Activated CD4-positive, alpha-beta T cell treated with anti-CD3 and anti-CD28 coated beads, Interleukin-2, amount 50 U/mL, for 24 hours (primary cell): Measurements from ENCODE around the gene COL6A3.
A peak's percentile ranks its signal among the peaks of the same experiment; 100 is the strongest.

ENCODE experiments used
- DNase-seq, 2 donors: peaks; one replicate each; pipeline ENCODE4 v3.0.0-alpha.2; 2020; ENCODE audit warnings: low read depth in 1 of 2, low spot score in 1 of 2

COL6A3 gene

DNA sequence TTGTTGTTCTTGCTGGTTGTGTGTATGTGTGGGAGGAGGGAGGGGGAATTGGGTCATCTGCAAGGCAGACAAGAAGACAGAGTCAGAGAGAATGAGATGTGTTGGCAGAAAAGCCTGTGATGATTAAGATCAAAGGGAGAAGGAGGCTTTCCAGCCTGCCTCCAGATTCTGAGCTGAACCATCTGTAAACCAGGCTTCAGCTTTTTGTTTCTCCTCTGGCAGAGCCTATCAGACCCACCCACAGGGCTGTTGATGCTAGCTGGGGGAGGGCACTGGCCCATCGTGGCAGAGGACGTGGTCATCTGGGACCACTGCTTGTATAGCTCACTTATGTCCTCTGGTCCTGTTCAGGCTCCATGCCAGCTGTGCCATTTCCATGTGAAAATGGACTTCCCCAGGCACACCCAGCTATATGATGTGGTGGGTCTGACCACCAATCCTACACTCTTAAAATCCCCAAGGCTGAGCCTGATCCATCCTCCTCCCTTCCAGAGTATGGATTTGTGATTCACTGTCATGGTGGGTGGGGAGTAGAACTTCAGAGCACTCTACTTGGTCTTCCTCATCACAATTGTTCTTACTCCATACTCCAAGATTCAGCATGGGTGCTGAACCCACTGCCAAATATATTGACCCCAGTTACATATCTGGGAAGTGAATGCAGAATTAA is 27.8 kb upstream of the COL6A3 start:
- peak in 1 of 2 donors; percentile 55 for DNase-seq

DNA sequence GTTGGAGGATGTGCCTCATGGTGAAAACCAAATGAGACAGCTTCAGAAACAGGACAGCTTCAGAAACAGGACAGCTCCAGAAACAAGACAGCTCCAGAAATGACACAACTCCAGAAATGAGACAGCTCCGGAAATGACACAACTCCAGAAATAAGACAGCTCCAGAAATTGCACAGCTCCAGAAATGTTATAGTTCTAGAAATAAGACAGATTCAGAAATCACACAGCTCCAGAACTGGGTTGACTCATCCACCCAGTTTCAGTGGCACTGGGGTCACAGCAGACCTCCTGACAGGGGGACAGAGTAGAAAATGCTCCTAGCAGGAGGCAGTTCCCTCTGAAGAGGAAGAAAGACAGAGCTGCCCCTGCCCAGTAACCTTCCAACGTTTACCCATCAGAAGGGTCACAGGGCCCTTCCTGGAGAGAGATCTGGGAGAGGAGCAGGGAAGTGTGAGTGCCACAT is 26.9 kb upstream of the COL6A3 start:
- peak in 1 of 2 donors; percentile 60 for DNase-seq

DNA sequence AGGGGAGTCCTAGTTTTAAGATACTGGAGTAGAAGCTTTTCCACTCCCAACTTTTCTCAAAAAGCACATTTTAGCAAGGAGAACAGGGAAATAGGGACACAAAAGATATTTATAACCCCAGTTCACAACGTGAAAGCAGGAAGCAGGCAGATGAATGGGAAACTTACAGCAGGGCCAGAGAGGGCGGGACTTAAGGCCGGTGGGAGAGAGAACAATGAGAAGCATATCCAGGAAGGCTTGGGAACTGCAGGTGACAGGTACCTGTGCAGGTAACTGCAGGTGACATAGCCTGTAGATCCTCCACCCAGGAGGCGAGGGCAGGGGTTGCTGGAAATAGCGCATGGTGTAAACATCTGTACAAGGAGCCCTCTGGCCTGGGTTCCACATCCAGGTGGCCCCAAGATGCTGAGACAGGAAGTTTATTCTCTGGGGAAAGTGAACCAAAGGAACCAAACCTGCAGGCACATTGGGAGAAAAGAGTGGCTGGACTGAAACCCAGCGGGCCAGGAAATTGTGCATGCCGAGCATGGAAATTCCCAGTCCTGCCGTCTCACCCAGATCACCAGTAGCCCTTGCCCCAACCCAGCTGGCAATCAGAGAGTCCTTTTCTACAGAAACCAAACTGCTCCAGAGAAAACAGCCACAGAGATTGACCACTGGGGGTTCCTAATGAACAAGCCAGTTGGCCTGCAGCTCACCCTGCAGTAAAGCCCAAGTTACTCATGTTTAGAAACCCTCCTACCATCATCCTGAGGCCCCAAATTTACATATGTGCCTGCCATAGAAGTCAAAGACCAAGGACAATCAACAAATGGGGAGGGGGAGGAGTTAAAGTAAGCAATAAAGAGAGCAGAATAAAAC is 24.3 kb upstream of the COL6A3 start:
- DNase-seq: no peak

DNA sequence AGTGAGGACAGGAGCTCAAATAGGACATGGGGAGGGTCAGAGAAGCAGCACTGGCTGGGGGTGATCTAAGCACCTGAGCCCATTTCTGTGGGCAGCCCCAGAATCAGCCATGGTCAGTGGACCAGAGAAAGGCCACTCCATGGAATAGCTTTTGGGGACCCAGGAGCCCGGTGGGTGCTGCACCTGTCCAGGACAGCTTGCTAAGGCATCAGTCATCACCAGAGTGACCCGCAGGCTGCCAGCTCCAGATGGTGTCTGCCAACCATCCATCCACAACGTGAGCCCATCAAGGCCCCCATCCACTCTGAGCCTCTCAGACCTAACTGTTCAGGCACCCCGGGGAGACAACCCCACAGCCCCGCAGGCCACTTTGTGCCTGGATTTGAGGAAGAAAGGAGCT is 23.6 kb upstream of the COL6A3 start:
- DNase-seq: no peak

DNA sequence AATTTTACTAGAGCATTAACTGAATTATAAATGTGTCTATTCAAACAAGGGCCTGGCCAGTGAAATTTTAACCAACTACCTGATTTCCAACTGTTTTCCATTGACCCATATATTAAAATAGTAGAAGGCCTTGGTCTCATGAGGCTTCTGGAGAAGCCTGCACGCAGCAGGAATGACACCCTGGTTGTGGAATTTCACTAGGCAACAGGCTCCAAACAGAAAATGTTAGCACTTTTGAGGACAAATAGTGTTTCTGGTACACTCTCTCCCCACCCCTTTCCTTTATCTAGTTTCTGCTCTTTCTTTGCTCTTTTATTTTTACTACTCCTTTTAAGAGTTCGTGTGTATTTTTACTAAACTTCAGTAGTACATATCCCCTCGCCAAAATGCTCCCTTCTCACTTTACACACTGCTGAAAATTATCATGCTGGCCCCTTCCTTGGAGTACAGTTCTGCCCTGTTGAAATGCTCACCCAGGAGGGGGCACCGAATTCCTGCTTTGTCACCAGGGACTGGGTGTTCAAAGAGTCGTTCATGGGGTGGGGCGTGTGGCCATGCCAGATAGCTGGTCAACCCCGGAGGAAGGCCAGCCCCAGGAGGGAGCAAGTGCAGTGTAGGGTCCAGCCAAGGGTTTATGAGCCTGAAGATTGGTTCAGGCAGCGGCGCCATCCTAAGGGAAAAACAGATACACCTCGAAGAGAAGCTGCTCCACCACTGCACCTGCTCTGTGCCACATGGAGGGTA is 22.1 kb upstream of the COL6A3 start:
- DNase-seq: no peak

DNA sequence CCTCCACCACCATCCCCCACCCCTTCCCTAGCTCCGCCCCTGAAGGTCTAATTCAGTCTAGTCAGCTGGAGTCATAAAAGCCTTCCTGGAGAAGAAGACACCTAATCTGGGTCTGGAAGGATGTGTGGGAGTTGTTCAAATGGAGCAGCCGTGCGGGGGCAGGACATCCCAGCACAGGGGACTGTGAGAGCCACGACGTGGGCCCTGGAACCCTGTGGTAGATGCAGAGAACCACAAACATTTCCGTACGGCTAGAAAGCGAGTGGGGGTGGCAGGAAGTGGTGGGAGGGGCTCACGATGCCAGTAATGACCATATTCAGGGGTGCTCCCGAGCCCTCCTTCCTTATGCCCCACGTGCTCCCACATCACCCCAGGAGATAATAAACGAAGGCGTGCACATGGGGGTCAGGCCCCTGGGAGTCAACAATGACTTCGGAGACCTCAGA is 20.9 kb upstream of the COL6A3 start:
- DNase-seq: peak in 1 of 2 donors; percentile 67

DNA sequence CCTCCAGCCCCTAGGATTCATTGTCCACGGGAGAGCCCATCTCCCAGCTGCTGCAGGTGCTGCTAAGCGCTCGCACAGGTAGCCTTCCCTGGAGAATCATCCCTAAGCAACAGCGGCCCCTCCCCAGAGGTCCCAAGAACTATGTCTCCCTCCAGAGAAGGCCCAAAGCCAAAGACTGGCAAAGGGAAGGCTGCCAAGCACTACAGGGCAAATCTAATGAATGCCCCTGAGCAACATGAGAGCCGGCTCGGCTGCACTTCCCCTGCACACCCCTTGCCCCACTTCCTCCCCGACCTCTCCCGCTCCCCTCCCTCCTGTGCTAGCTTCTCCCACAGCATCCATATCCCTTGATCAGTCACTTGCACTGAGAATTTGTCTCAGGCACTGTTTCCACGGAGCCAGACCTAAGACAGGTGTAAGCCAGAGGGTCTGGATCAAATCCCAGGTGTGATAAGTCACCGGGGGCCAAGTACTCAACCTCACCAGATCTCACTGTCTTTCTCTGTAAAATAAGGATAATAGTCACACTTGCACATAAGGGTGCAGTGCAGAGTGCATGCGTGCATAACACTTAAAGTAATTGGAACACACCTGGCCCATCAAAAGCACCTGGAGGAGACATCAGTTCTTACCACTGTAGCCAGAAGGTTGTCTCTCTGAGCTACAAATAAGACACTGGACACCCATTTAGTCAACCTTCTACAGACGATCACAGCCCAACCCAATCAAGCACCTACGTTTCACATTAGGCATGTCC is 20.1 kb upstream of the COL6A3 start:
- no peak for DNase-seq

DNA sequence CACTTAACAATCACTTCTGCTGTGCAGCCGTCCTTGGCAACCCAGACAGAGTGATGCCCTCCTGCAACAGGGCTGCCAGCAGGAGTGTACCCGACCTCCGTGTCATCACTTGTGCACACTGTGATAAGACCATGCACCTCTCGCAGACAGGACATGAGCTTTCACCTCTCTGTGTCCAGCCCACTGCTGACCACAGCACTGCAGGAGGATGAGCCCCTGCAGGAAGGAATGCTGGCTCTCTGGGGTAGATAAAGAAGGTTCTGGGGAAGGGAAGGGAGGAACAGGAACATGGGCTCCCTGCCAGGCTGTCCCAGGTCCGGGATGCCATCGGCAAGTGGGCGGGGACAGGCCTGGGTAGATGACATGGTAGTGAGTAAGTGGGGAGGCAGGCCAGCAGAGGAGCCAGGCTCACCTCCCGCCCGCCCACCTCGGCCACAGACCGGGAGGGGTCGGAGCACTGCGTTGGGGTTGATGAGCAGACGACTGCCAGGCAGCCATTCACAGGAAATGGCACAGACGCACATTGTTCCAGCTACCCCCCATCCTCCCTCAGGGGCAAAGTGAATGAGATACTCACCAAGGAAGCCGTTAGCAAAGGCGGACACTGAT is 18.6 kb upstream of the COL6A3 start:
- DNase-seq: peak; percentile 57 to 74

DNA sequence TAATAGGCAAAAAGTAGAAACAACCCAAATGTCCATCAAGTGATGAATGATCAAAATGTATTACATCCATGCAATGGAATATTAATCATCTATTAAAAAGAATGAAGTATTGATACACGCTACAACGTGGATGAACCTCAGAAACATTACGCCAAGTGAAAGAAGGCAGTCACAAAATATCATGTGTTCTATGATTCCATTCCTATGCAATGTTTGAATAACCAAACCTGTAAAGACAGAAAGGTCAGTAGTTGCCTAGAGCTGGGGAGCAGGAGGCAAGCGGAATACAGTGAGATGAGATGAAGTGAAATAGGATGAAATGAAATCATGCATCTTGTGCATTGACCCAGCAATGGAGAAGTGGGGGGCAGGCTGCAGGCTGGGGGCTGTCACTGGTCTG is 17.9 kb upstream of the COL6A3 start:
- DNase-seq: no peak

DNA sequence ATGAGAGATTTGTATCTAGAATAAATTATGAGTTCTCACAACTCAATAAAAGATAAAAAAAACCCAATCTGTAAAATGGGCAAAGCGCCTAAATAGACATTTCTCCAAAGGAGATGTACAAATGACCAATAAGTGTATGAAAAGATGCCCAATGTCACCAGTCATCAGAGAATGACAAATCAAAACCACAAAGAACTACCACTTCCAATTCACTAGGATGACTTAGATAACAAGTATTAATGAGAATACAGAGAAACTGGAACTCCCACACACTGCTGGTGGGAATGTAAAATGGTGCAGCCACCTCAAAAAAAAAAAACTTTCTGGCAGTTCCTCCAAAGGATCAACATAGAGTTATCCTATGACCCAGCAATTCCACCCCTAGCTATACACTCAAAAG is 17.4 kb upstream of the COL6A3 start:
- no peak for DNase-seq

DNA sequence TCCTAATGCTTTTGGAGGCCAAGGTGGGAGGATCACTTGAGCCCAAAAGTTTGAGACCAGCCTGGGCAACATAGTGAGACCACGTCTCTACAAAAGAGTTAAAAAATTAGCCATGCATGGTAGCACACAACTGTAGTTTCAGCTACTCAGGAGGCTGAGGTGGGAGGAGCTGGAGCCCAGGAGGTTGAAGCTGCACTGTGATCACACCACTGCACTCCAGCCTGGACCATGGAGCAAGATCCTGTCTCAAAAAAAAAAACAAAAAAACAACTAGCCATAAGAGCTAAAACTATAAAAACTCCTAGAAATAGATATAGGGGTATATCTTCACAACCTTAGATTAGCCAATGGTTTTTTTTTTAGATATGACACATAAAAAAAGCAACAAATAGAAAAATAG is 16.9 kb upstream of the COL6A3 start:
- no peak for DNase-seq

DNA sequence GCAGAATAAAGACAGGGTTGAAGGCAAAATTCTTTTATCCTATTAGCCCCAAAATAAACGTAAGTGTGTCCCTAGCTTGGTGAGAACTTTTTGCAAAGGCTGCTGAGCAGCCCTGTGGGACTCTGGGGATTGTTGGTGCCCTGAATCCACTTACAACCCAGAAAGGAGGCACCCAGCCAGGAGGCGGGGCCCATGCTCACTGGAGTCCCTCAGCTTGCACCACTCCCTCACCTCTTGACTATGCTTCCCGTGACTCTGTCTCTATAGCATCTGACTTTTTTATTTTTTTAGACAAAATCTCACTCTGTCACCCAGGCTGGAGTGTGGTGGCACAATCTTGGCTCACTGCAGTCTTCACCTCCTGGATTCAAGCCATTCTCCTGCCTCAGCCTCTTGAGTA is 15.8 kb upstream of the COL6A3 start:
- no peak for DNase-seq

DNA sequence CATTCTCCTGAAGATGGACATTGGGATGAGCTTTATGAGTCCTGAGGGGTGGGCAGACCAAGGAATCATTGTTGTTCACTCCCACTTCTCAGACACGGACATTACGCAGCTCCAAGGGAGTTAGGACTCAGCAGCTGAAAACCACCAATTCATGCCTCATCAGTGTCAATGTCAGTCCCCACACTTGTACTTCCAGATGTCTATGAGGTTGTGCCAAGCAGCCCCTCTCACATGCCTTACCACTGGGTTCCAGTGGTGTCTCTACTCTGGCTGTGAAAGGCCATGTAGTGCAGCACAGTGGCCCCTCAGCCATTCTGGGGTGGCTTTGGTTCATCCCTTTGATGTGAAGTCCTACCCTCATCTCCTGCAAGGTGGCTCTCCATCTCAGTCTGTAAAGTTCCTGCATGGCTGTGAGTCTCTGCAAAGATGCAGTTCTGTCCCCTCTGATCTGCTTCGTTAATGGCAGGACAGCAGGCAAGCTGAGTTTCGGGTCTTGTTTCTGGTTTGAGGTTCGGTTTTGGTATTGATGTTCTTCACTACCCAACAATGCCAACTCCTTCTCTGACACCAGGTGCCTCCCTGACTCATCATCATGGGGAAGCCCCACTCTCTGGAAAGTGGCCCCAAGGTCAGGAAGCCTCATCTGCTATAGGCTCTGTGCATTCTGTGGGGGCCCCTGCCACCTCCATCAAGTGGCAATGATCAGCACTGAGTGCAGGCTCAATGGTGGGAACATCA is 14.0 kb upstream of the COL6A3 start:
- DNase-seq: peak in 1 of 2 donors; percentile 89

DNA sequence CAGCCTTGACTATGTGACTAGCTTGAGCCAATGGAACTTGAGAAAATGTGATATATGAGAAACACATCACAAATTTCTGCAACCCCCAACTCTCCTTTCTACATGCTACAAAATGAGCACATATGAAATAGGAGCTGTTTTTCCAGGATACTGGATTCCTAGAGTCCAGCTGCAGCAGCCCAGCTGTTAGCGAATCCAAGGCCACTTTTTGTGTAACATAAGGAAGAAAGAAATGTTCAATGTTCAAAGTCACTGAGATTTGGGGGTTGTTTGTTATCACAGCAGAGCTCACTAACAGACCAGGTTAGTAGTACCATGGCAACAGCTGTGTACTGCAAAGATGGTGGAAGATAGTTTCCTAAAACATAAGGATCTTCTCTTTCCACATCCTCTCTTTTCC is 12.6 kb upstream of the COL6A3 start:
- DNase-seq: no peak

DNA sequence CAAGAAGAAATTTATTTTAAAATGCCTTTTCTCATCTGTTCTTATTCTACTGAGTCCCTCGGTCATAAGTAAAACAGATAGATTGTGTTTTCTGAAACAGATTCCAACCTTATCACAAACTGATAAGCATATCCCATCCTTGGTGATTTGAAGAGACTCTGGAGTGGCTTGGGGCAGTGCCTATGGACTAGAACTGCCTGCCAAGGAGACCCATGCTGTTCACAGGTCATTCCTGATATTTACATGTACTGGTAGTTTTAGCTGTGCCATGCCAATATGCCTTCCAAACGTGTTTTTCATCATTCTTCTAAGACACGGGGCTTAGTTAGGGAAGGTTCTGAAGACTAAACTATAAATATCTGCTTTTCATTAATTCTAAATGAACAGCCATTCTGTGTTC is 11.4 kb upstream of the COL6A3 start:
- DNase-seq: no peak

DNA sequence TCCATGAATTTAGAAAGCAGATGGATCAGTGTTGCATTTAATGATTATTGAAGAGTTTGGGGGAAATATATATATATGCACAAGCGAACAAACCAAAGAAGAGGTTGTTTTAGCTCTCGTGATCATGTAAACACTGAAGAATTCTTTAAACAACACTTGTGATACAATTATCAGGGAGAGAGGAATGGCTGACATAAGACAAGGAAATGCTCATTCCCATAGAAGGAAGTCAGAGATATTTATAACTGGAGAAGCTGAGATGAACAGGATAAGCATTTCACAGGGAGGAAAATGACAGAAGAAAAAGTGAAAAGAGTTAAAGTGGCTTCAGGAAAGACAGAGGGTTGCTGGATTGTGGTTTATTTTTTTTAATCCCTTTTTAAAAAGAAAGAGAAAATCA is 10.6 kb upstream of the COL6A3 start:
- DNase-seq: no peak

DNA sequence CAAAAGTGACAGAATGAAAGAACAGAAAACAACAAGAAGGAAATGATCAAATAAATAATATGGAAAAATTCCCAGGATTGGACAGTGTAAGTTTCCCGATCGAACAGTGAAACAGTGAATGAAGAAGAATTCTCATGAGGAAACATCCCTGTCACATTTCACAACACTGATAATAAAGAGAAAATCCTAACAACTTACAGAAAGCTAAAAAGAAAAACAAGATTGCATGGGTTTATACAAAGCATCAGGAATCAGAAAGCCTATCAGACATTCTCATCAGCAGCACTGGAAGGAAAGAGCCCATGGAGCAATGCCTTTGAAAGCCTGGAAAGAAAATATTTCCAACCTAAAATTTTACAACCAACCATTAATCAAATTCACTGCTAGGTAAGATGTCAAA is 9.9 kb upstream of the COL6A3 start:
- no peak for DNase-seq

DNA sequence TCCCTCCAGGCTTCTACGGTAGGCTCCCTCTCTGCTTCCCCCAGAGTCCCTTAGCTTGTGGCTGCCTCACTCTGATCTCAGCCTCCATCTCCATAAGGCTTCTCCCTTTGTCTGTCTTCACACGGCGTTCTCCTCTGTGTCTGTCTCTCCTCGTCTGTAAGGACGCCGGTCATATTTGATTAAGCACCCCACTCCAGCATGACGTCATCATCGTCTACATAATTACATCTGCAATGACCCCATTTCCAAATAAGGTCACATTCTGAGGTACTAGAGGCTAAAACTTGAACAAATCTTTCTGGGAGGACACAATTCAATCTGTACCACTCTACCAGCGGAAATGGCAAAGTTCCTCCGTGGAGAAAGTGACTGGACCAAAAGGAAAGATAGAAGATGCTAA is 8.3 kb upstream of the COL6A3 start:
- no peak for DNase-seq

DNA sequence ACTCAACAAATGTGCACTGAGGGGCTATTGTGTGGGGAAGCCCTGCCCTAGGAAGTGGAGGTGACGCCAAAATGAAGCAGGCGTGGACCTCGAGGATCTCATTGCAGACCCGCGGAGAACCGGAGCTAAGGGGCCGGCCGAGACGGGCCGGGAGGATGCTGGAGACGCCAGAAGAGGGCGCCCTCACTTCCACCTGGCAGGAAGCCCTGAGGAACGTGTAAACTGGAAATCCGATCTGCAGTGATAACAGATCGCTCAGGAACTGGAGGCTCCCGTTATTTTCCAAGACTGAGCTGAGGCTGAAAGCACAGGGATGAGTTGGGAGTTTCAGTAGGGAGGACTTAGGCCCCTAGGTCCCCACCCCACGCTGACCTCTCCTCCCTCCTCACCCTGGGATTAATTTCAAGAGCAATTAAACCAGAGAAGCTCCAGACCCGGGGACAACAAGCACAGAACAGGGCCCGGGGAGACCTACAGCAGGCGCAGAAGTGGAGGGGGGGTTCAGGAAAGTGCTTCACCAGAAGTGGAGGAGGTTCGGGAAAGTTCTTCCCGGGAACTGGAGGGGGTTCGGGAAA is 7.7 kb upstream of the COL6A3 start:
- DNase-seq: peak; percentile 66

DNA sequence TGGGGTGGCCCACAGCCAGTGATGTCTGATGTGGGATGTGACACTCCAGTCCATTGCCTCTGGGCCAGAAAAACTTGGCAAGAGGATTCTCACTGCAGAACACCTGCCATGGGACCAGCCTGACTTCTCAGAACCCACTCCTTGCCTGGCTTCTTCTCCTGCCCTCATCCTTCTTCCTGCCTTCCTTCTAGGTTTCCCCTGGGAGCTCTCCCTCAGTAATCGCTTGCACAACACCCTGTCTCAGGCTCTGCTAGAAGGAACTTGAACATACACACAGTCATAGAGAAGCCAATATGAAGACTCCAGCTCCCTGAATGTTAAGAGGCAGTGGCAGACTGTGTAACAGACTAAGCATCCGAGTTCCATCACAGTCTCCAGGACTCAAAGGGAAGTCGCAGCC is 4.3 kb upstream of the COL6A3 start:
- no peak for DNase-seq
